ENCODE measurements around the gene CAPG.
A peak's percentile ranks its signal among the peaks of the same experiment; 100 is the strongest.
"Not testable (repeated sequence)": the region's sequence is repeated elsewhere in the genome, so short reads cannot be mapped to it uniquely, and the experiment has no call there.

CAPG gene

DNA sequence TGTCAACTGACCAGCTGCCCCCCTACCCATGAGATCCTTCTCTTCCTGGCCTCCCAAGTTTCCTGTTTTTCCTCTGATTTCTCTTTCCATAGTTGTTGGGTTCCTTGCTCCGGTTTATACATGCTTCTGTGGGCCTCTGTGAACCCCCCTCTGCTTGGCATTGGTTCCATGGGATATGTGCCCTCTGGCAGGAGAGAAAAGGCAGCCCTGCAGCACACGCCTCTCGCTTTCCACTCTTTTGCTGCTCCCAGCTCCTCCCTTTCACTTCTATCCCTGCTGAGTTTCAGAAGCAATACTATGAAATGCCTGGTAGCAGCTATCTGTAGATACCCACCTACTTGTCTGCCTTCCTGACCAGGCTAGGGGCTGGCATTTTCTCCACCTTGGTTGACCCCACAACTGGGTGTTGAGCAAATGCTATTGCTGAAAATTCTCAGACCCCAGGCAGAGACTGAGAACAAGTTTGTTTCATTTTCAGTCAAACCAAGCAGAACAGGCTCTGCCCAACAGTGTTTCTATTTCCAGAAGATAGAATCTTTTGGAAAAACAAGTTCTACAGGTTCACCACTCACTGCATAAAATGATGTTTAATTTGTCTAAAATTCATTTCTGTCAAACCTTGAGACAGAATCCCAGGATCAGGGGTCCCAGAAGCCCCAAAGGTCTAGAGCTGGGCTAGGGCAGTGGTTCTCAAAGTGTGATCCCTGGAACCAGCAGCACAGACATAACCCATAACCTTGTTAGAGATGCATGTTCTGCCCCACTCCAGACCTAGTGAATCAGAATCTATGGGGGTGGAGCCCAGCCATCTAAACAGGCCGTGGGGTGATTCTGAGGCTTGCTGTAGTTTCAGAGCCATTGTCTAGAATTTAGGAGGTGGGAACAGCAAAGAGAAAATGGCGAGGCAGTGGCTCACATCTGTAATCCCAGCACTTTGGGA lies 13.4 kb downstream of the CAPG start:
- no peak for DNase-seq

DNA sequence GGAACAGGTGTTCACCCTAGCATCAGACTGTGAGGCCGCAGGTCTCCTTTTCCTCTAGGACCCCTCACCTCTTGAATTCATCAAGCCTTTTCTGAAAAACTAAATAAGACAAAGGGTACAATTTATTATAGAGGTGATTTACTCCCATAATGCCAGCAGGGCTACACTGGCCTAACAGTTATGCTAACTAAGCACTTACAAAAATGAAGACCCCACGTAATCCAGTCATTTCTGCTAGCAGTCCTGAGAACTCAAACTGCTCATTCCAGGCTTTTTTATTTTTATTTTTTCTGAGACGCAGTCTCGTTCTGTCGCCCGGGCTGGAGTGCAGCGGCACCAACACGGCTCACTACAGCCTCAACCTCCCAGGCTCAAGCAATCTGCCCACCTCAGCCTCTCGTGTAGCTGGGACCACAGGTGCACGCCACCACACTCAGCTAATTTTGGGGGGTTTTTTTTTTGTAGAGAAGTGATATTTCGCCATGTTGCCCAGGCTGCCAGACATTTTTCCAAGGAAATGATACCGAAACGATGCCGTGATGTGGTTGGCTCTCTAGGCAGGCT lies 14.2 kb downstream of the CAPG start:
- no peak for DNase-seq

DNA sequence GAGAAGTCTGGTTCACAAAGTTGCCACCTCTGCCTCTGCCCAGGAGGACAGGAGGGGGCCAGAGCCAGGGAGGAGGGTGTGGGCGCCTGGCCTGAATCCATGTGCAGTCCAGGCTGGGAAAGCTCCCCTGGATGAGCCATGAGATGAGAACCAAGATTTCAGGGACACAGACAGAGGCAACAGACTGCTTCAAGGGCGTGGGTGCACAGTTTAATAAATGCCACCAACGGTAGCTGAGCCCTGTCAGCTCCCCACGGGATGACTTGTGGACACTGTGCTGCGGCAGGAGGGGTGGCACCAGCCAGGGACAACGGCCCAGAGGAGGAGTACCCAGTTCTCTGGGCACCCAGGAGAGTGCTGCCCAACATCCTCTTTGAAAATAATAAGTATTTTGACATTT lies 15.2 kb downstream of the CAPG start:
- DNase-seq = no peak

DNA sequence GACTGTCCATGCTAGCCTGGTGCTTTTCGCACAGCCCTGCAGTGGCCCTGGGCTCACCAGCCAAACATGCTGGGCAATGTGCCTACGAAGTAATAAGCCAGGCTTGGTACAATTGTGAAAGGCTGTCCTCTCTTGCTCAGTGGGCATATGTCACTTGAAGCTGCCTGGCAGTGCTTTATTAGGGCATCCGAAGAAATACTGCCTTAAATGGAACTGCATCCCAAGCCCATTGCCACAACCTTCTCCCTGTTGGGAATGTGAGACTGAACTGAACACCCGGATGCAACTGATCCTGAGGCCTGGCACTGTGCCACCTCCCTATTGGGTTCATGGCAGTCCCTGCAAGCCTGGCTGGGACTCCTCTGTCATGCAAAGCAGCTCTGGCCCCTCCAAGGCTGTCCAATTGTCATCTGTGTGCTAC lies 15.9 kb downstream of the CAPG start:
- DNase-seq = peak; percentile 36

DNA sequence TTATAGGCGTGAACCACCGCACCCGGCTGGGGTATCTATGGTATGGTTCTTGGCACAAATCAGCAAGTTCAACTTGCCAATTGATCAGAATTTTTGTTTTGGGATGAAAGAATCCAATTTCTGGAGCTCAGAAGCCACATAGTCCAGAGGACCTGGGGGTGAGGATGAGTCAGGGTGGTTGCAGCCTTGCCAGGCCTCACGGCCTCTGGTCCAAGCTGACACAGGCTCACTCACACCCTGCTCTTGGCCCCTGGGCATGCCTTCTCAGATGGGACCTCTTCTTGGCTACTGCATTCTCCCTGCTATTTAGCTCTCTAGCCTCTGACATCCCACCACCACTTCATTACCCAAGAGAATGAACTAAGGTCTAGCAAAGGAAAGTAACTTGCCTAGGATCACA lies 16.3 kb downstream of the CAPG start:
- no peak for DNase-seq

DNA sequence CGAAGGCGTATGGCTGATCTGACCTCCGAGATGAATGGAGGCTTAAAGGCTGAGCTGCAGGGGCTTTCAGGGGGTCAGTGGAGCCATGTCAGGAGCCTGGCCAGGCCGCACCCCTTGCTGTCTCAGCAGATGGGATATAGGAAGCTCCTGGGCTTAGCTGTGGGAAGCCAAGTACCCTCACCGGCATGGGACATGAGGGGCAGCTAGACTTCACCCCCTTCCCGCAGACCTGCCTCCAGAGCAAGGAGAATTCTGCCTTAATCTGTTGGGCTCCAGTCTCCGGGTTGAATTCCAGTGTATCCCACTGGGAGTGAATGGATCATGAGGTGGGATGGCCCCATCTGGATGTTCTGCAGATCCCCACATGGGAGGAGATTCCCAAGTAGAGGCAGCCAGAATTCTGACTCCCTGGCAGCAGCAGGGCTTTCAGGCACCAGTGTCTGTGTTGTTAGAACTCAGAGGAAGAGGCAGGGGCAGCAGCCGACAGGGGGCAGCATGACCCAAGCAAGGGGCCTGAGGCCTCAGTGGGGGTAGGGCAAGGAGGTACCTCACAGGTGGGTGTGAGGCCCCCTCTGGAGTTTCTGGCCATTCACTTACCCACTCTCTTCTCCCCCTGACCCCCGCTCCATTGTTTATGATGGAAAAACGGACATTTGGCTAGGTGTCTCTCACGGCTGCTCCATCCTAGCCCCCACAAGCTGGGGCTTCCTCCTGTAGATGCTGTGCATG lies 19.1 kb downstream of the CAPG start:
- DNase-seq = peak; percentile 52

DNA sequence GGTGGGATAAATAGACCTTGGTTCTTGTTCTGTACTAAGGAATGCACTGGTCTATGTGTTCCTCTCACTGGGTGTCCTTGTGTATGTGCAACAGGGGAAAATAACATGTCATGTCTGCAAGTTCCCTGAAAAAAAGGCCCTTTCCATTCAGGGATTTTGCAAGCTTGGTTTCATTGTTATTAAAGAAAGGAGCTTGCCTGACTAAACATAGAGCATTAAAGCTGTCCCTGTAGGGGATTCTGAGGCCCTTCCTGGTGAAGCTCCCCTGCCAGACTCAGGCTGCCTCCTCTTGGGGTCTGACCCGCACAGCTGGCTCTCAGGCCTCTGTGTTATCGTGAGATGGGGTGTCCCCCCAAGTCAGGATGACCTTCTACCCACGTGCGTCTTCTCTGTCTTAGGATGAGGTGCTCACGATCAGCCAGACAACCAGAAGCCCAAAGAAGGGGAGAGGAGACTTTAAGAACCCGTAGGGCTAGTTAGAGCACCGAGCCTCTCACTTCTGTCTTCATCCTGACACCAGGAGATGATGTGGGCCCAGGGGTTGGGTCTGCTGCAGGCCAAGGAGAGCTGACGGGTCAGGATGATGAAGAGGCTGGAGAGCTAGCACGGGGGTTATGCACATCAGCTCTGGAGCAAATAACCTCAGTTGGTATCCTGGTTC lies 21.2 kb downstream of the CAPG start:
- no peak for DNase-seq

DNA sequence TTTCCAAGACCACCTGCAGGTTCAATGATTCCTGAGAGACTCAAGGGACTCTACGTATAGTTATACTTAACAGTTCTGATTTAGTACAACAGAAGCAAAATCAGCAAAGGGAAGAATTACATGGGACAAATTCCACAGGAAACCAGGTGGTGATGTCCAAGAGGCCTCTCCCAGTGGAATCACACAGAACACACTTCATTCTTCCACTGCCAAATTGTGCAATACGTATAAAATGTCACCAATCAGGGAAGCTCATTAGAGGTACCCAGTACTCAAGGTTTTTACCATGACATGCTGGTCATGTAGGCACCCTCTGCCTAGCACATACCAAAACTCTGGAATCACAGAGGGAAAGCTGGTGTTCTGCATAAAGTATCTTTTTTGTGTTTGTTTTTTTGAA lies 22.4 kb downstream of the CAPG start:
- DNase-seq = no peak

DNA sequence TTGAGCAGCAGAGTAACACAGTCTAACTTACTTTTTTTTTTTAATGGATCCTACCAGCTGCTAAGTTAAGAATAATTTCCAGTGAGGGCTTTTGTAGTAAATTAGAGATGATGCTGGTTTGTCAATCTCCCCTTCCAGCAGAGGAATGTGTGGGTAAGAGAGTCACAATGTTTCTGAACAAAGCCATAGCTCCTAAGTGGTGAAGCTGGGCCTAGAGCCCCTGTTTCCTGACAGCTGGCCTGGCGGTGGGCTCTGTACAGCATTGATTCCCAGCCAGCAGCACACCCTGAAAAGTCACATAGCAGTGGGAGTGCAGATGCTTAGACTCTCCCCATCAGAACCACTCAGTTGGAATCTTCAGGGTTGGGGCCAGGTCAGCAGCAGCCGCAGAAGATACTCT lies 24.4 kb downstream of the CAPG start:
- peak; percentile 12 for DNase-seq

DNA sequence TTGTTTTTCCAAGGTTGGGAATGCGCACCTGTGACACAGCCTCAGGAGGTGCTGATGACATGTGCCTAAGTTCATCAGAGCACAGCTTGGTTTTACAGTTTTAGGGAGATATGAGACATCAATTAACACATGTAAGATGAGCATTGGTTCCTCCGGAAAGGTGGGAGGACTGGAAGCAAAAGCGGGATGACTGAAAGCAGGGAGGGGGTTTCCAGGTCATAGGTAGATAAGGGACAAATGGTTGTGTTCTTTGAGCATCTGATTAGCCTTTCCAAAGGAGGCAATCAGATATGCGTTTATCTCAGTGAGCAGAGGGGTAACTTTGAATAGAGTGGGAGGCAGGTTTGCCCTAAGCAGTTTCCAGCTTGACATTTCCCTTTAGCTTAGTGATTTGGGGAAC lies 26.3 kb downstream of the CAPG start:
- DNase-seq = no peak

DNA sequence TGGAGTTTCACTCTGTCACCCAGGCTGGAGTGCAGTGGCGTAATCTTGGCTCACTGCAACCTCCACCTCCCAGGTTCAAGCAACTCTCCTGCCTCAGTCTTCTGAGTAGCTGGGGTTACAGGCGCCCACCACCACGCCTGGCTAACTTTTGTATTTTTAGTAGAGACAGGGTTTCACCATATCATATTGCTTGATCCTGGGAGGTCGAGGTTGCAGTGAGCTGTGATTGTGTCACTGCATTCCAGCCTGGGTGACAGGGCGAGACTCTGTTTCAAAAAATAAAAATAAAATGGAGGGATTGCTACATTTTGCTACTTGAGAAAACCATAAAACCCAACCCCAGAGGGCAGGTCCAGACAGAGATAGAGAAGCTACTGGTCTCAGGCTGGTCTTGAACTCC lies 27.0 kb downstream of the CAPG start:
- not testable (repeated sequence) for DNase-seq

DNA sequence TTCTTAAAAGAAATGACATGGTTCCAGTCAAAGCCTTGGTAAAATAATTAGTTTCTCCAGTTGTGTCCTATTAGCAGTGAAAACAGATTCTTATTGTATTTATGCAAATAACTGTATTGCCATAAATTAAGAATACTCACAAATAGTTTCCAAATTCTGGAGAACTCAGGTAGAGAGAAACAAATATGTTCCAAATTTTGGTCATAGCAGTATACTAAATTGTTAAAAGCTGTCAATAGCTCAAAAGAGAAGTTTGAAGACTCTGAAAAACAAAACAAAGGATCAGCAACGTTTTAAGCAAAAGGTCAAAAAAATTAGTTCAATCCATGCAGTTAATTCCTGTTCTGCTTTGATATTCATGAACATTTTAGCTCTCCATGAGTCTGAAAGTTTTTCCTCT lies 30.1 kb downstream of the CAPG start:
- no peak for DNase-seq

DNA sequence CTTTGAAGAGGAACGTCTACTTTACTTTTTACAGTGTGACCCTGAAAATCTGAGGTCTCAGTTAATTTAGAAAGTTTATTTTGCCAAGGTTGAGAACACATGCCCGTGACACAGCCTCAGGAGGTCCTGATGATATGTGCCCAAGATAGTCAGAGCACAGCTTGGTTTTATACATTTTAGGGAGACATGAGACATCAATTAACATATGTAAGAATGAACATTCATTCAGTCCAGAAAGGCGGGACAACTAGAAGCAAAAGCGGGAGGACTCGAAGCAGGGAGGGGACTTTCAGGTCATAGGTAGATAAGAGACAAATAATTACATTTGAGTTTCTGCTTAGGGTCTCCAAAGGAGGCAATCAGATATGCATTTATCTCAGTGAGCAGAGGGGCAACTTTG lies 31.9 kb downstream of the CAPG start:
- DNase-seq = no peak

DNA sequence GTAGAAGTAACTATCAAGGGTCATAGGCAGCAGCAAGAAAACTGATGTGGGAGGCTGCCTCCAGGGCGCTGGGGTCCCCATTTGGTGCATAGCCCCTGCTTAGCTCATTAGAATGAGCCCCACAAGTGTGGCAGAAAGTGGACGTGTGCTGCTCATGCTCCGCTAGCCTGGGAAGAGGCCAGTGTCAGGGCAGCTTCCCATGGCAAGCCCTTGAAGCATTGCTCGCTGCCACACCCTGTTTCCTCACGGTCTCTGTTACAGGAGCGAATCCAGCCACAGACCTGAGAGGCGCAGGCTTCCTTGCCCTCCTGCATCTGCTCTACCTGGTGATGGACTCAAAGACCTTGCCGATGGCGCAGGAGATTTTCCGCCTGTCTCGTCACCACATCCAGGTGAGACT lies 33.1 kb downstream of the CAPG start:
- no peak for DNase-seq

DNA sequence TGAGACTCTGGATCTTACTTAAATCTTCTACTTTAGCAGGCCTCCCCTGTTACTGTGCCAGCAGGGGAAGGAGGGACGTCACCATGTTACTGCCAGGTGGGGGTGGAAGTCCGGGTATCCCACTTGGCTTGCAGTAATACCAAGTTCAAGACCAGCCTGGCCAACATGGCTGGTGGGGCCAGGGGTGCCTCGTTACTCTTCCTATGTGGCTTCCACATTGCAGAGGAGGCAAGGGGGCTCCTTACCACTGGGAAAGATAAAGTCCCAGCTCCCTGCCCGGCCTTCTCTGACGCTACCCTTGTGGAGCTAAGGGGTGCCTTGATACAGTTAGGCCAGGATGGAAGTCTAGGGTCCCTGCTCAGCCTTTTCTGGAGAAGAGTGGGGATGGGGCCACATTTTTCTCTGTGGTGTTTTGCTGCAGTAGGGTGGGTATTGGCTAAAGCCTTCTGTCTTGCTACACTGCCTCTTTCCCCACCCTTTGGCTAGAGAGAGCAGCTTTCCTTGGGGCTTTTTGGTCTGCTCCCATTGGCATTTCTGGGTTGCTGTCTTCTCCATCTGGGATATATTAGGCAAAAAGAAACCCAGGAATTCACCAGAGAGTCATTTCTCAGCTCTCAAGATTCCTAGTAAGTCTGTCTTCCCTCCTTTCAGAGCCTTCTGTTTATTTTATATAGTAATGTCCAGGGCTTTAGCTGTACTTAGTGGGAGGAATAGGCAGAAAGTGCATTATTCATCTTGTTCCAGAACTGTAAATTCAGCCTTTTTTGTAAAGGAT lies 33.7 kb downstream of the CAPG start:
- DNase-seq = no peak

DNA sequence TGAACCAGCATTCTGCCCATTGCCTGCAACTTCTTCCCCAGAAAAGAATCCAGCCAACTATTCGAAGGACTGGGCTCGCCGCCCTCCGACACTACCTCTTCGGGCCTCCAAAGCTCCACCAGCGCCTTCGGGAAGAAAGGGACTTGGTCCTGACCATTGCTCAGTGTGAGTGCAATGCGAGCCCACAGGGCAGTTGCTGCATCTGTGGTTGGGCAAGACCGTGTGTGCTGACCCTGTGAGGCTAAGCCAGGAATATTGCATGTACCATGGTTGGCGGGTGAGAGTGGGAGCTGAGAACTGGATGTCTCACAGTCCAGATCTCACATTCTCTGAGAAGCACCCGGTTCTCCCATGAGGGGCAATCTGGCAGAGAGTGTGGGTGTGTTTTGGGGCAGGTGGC lies 39.1 kb downstream of the CAPG start:
- no peak for DNase-seq

DNA sequence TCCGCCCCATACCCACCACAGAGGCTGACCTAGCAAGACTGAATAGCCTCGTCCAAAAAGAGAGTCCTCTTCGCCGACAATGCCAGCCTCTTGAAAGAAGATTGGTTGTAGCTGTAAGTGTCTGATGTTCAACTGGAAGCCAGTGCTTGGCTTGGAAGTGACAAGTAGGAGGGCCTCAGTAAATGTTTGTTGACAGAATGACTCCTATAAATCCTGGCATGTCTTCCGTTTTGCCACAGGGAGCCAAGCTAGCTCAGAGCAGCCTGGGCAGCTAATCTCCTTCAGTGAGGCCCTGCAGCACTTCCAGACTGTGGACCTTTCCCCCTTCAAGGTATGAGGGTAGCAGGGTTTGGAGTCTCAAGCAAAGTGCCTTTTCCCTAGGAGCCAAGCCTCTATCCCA lies 40.7 kb downstream of the CAPG start:
- DNase-seq = no peak

DNA sequence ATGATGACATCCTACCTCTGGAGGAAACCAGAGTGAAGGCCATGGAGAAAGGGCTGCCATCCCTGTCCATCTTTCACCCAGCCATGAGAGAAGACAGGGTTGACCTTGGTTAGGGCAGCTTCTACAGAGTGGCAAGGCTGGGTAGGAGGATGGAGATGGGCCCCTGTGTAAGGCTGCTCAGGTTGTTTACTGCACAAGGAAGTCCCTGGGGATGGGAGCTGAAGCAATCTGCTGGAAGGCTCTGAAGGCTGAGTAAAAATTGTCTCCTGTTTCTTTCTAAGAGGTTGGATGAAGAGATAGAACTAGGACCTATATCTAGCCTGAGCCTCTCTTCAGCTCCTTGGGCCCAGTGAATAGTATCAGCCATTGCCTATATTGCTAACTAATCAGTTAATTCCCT lies 41.2 kb downstream of the CAPG start:
- DNase-seq = no peak

DNA sequence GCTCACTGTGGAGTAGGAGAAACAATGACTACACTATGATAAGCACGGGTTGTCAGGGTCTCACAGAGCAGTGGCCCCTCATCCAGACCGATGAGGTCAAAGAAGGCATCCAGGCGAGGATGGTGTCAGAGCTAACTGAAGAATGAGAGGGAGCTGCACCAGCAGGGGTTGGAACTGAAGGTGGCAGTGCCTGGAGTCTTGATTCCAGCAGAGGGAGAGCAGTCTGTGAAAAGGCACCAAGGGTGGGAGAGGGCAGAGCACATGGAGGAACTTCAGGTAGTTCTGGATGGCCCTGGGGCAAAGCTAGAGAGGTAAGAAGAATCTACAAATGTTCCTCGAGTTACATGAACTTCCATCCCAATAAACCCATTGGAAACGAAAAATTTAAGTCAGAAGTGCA lies 43.0 kb downstream of the CAPG start:
- DNase-seq = no peak

DNA sequence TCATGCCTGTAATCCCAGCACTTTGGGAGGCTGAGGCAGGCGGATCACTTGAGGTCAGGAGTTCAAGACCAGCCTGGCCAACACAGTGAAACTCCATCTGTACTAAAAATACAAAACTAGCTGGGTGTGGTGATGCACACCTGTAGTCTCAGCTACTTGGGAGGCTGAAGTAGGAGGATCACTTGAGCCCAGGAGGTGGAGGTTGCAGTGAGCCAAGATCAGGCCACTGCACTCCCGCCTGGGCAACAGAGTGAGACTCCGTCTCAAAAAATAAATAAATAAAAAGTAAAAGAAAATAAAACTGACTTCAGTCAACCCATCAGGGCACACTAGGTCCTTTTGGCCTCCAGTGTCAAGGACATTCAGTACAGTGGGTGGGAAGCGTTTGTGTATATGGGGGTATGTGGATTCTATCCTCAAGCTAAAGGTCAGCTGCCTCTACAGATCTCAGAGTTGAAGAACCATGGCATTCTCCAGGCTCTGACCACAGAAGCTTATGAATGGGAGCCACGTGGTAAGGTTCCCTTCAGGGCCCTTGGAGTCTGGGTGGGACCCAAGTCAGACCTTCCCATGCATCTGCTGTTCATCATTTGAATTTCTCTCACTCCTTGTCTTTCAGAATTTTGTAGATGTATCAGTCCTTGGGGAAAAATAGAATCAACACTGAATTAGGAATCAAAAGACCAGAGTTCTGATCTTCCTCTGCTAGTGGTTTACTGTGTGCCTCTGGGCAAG lies 47.3 kb downstream of the CAPG start:
- not testable (repeated sequence) for DNase-seq

DNA sequence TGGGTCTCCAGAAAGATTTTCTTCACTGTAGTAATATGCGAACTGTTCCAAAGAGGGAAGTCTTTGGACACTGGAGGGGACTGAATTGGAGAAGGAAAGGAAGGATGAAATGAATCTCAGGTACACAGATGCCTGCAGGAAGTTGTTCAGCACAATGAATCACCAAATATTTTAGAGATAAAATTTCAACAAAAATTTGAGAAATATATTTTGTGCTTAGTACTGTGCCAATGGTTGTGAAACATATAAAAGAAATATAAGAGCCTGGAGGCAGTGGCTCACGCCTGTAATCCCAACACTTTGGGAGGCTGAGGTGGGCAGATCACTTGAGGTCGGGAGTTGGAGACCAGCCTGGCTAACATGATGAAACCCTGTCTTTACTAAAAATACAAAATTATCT lies 52.4 kb downstream of the CAPG start:
- DNase-seq = no peak

DNA sequence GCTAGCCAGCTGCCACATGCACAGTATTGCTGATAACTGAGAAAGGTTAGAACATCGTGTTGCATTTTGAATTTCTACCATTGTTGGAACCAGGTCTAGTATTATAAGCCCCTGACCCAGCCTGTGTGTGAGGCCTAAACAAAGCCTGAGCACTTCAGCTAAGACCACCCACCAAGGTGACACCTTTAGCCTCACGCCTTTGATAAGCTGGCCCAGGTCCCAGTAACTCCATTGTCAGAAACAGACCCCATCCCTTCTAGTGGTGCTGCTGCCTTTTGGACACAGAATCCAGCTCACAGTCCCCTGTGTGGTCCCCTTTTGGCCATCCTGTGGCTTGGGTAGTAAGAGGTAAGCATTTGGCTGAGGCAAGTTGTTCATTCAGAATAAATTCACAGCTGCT lies 54.0 kb downstream of the CAPG start:
- DNase-seq = no peak

All from NCI-H1694 (cell line).